Astrocyte of the spinal cord (primary cell): ENCODE results near the gene RBKS.
"Not testable (repeated sequence)": the region's sequence is repeated elsewhere in the genome, so short reads cannot be mapped to it uniquely, and the experiment has no call there.

Experiments
- DNase-seq: peaks from one replicate; pipeline ENCODE4 v3.0.0; 2011; ENCODE audit warnings: low read depth, low spot score
- H3K4me3 ChIP-seq: 2 replicates; pipeline ENCODE4 v1.5.1; 2011; ENCODE audit warnings: low read depth, mild to moderate bottlenecking, low read length, moderate library complexity
- in situ Hi-C: cut with HindIII; loops from 2 replicates; pipeline ENCODE4 v1.10.0; 2017; ENCODE audit warnings: low sequenced_read_pairs
- TF ChIP-seq, protein P1 (sequence below): IDR thresholded peaks from 2 replicates; pipeline ENCODE4 v1.5.1; 2012; ENCODE audit warnings: low read depth, mild to moderate bottlenecking, low read length, inconsistent platforms

Gene RBKS

DNA sequence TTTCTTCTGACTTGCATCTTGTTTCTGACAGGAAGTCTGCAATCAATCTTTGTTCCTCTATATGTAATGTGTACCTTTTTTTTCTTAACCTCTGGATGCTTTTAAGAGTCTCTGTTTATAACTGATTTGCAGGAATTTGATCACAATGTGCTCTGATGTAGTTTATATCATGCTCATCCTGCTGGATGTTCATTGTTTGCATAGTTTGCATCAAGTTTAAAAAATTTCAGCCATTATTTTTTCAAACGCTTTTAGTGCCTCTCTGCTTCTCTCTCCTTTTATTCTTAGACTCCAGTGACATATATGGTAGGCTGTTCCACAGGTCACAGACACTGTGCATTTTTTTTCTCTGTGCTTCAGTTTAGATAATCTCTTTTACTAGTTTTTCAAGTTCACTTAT lies 23.9 kb downstream of the RBKS start:
- no peak overlapping the region for H3K4me3 ChIP-seq
- TF ChIP-seq, protein P1, sequence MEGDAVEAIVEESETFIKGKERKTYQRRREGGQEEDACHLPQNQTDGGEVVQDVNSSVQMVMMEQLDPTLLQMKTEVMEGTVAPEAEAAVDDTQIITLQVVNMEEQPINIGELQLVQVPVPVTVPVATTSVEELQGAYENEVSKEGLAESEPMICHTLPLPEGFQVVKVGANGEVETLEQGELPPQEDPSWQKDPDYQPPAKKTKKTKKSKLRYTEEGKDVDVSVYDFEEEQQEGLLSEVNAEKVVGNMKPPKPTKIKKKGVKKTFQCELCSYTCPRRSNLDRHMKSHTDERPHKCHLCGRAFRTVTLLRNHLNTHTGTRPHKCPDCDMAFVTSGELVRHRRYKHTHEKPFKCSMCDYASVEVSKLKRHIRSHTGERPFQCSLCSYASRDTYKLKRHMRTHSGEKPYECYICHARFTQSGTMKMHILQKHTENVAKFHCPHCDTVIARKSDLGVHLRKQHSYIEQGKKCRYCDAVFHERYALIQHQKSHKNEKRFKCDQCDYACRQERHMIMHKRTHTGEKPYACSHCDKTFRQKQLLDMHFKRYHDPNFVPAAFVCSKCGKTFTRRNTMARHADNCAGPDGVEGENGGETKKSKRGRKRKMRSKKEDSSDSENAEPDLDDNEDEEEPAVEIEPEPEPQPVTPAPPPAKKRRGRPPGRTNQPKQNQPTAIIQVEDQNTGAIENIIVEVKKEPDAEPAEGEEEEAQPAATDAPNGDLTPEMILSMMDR, result no peak
- DNase-seq, result no peak
- in situ Hi-C loops, result no loop called here

DNA sequence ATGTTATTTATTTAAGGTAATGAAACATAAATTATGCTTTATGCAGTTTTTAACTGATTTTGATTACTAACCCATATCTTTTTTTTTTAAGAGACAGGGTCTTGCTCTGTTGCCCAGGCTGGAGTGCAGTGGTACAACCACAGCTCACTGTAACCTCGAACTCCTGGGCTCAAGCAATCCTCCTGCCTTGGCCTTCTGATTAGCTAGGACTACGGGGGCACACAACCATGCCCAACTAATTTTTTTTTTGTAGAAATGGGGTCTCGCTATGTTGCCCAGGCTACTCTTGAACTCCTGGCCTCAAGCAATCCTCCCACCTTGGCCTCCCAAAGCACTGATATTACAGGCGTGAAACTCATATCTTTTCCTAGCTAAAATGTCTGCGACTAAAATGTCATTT lies 26.2 kb downstream of the RBKS start:
- in situ Hi-C loops, DNase-seq, H3K4me3 ChIP-seq: not testable (repeated sequence)

DNA sequence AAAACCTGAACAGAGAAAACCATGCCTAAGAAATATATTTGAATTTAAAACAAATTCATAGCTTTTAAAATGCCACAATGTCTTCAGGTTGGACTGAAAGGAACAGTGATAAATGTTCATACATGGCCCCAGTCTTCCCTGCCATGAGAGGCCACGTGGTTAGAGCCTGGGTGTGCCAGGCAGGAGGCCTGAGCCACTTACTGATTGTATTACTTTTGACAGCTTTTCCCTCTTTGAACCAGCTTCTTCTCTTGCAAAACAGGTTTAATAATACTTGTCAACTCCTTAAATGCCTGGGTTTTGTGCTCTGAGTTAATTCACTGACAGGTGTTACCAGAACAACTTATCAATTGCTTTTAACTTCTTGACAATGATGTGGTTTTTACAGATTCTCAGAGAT lies 27.0 kb downstream of the RBKS start:
- TF ChIP-seq, protein P1, result no peak
- no peak for DNase-seq
- H3K4me3 ChIP-seq, result no peak overlapping the region
- in situ Hi-C loops, result no loop called here

DNA sequence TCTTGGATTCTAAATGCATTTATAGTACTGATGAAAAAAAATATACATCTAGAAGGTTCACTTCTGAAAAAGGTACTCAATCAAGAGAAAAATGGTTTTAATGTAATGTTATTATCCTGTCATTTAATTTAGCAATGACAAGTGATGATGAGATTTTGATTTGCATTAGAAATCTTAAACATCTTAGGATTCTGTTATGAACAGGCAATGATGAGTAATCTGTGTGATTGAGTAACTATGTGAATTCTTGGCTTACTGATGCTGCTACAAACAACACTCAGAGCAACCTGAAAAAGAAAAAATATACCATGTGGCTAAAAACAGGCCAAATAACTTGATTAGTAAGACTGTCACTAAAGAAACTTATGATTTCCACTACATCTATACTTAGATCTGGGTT lies 30.1 kb downstream of the RBKS start:
- TF ChIP-seq, protein P1, result no peak
- in situ Hi-C loops, result no loop called here
- peak; percentile 57 for DNase-seq

DNA sequence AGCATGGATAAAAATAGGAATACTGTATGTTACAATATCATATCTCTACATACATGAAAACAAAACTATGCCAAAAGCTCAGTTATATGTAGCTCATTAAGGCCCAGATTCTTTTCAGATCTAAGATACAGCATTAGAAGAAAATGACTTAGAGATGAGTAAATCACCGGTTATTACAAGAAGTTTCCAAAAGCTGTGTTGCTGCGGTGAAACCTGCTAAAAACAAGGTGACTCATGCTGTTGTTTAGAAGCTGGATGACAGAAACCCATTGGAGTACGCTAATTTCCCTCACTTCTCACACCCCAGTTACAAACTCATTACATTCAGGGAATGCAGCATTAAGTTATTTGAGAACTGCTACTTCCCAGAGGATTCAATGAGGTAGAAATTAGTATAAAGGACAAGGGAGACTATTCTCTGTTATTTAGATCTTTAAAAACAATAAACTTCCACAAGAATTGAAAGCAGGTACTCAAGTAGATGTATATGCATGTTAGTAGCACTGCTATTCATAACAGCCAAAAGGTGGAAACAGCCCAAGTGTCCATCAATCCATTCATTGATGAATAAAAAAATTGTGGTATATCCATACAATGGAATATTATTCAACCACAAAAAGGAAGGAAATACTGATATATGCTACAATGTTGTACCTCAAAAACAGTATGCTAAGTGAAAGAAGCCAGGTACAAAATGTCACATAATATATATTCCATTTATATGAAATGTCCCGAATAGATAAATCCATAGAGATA lies 32.6 kb downstream of the RBKS start:
- H3K4me3 ChIP-seq, result no peak overlapping the region
- DNase-seq, result peak; percentile 40
- in situ Hi-C loops, result no loop called here
- TF ChIP-seq, protein P1, result no peak

More for the DNA sequence above, 30.1 kb downstream of the RBKS start:
- H3K4me3 ChIP-seq, result no peak overlapping the region

DNA sequence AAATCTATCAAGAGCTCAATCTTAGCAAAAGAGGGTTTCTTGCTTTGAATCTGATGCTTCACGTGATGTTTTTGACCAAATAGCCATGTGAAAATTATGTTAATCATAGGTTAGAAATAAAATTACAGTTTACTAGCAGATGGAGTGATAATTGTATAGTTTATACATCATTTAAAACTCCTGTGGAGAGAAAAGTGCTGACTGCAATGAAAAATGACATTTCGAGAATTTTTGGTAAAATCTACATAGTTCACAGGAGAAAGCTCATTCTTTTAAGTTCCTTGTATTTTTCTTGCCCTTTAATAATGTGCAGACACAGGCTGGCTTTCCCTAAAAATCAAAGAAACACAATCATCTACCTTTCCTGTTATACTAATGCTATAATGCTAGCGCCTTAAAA lies 33.2 kb downstream of the RBKS start:
- H3K4me3 ChIP-seq, result no peak overlapping the region
- in situ Hi-C loops, result no loop called here
- TF ChIP-seq, protein P1, result no peak
- no peak for DNase-seq

DNA sequence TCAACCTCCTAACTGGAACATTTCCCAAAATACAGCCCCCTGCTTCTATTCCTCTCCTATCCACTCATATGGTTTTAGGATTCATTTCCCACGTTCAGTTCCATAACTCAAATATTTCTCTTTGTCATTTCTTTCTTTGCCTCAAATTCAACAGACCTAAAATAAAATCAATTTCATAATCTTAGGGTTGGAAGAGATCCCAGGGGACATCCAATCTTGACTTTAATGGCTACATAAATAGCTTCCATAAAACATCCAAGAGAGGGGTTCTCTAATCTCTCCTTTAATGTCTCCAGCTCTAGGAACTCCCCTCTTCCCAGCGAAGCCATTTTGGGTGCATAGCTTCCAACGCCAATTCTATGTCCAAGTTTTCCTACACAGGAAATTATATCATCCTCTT lies 33.8 kb downstream of the RBKS start:
- no peak overlapping the region for H3K4me3 ChIP-seq
- DNase-seq, result no peak
- in situ Hi-C loops, result no loop called here
- TF ChIP-seq, protein P1, result no peak
